GM19240 (cell line): ENCODE results near the gene CASP5.
"Not testable (repeated sequence)": the region's sequence is repeated elsewhere in the genome, so short reads cannot be mapped to it uniquely, and the experiment has no call there.

Experiments
- DNase-seq: peaks from one replicate; pipeline ENCODE4 v3.0.0; 2011; ENCODE audit warnings: low spot score; ENCODE audit not compliant: insufficient read length

Gene CASP5

DNA sequence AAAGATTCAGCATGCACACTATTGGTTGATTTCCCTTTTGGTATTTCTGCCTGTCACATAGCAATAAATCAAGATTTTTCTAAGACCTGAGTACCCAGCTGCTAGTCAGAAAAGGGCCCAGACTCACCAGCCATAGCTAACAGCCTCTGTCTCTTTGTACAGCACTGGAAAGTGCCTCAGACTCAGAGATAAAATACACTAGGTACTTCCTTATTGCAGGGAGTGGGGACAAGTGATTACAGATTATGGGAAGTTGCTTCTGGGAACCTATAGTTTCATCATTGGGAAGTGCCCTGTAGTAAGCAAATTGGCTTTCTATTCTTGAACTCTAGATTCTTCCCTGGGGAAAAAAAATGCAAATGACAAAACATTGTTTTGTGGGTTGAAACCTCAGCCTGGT is at the start of gene CASP5:
Gene CASP5 (minus strand): TSS at position 166 of the 400 bp plus-strand sequence. CDS start 32 bp downstream, at position 134.
- DNase-seq, result no peak

DNA sequence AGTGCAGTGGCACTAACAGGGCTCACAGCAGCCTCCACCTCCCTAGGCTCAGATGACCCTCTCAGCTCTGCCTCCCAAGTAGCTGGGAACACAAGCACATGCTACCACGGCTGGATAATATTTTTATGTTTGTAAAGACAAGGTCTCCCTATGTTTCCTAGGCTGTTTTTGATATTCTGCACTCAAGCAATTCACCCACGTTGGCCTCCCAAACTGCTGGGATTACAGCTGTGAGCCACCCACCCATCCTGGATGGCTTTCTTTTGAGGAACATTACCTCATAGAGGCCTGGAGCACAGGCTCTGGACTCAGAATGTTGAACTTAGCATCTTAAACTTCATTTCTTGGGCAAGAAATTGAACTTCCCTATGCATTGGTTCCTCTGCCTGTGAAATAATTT is 49.1 kb upstream of the CASP5 start:
- not testable (repeated sequence) for DNase-seq

DNA sequence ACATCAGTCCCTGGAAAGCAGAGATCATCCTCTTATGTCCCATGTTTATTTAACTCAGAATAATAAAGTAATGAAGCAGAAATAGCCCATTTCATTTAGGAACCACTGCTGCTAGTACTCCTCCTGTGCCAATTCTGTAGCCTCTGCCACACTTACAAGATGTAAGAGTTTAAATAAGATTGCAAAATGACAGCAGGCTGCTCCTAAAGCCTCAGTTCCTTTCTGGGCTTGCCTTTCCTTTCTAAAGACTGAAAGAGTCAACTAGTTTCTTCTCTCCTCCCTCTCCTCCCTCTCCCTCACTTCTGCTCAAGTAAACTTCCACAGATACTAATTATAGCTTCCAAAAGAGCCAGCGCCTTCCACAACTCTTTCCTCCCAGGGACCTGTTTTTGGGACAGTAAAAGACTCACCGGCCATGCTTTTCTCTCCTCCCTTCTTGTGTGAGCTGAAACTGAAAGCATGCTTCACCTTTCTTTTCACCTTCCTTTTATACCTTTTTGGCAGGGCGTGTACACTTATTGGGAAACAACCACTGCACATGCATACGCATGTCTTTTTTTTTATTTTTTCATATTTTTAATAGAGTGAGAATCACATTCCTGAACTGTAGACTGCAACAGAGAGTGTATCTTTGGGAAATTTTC is 48.2 kb upstream of the CASP5 start:
- no peak for DNase-seq

DNA sequence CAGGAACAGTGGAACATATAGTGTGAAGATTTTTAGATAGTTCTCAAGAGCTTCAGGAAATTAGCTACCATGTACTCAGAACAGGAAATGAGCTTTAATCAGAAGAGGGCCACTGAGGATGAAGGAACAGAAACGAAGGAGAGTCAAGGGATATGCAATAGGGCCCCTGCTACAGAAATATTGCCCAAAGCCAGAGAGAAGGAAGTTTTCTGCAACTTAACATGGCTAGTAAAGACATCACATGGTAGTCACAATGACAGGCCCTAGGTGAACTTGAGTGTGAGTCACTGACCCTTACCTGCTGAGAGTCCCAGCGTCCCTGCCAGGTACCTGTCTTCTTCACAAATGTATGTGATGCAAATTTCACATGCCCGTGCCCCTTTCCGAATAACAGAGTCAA is 47.3 kb upstream of the CASP5 start:
- DNase-seq, result no peak

DNA sequence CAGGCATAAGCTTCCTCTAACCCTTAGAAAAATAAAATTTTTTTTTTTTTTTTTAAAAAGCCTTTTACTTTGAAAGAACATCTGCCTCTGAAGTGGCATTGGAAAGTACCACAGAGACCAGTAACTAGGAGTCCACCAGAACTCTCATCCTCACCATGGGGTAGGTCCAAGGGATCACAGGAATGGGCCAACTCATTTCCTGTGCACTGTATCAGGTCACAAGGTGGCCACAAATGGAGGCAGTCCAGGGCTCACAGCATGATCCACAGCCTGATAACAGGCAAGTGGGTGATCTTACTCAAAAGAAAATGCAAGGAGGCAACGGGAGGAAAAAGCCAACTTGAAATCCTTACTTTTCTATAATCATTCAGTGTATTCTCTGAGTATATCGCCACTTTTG is 46.8 kb upstream of the CASP5 start:
- not testable (repeated sequence) for DNase-seq

DNA sequence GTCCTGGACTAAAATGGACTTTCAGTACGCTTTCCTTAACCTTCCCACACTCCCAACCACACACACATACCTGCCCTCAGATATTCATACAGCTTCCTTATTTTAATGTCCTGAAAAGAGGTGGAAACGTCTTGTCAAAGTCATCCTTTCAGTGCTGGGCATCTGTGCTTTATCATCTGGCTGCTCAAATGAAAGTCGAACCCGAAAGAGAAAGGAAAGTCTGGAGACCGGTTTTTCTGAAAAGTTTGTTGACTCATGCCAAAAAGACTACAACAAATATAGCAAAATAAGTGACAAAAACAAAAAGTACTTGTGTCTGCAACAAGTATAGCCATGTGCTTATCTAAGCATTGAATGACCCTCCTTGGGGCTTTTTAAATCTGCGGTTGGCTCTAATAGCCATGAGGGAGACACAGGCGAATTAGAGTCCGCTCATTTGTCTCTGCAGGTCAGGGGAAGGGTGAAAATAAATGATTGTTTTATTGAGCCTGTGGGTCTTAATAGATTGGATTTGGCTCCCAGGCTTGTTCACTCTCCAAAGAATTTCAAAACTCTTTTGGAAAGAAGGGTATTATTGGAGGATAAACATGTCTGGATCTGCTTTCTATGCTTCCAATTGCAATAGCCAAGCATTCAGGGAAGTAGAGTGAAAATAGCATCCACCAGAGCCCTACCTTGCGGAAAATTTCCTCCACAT is 40.4 kb upstream of the CASP5 start:
- not testable (repeated sequence) for DNase-seq

DNA sequence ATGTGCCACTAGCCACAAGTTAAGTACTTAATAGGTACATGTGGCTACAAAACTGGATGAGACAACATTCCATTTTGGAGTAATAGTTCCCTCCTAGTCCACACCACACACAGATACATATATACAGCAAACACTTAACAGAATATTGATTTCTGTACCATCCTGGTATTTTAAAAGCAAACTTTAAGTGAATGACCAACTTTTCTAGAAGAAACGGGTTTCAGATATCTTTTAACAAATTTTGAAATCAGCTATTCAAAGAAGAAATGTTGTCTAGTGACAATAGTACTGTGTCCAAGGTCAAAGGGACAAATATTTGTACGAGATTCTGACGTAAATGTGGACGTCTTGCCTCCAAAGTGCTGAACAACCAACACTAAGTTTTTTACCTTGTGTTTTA is 34.5 kb upstream of the CASP5 start:
- no peak for DNase-seq

DNA sequence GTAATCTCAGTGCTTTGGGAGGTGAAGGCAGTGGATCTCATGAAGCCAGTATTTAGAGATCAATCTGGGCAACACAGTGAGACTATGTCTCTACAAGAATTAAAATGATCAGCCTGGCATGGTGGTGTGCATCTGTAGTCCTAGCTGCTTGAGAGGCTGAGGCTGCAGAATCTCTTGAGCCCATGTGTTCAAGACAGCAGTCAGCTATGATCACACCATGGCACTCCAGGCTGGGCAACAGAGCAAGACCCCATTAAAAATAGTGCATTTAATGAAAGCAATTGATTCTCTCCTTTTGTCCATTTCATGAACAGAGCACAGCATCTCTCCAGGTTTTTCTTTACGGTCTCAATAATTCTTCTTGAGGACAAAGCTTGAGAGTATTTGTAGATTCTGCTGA is 33.5 kb upstream of the CASP5 start:
- DNase-seq, result no peak

DNA sequence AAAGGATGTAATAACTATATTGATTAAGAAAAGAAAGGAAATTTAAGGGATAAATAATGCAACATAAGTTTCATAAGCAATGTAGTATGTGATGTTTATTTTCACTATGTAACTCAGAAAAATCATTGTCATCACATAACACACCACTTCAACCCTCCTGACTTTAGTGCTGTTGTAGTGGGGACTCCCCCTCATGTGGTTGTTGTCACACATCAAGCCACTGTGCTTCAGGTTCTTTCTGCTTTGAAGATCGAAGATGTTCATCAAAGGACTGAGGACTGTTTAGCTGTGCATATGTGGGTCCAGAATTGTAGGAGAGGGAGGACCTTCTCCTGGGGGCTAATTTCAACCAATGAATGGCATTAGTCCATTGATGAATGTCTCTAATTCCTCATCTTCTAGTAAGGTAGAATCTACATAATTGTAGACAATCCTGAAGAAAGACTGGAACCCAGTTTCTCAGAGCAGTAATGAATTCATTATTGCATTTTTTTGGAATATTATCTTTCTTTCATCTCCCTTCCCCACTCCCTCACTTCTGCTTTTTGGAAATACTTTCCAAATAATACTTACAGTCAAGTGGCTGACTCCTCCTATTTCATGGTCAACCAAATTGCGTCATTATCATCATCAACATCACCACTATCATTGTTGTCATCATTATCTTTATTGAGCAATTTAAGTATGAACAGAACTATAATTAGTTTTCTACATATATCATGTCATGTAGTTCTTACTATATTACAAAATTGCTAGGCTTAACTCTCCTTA is 31.9 kb upstream of the CASP5 start:
- no peak for DNase-seq

DNA sequence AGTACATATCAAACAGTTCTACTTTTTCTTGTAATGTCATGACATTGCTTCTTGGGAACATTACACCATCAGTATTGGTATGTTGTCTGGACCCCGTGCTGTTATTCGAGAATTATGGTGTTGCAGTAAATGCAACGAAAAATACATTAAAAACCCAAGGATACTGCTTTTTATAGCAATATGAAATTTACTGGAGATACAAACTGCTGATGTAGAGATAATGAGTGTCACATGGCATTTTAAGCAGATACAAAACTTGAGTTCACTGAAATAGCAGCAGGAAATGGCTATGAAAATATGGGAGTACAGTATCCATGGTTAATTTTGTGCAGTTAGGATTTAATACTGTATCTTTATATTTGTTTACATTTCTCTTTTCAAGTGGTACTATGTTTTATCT is 29.5 kb upstream of the CASP5 start:
- no peak for DNase-seq

DNA sequence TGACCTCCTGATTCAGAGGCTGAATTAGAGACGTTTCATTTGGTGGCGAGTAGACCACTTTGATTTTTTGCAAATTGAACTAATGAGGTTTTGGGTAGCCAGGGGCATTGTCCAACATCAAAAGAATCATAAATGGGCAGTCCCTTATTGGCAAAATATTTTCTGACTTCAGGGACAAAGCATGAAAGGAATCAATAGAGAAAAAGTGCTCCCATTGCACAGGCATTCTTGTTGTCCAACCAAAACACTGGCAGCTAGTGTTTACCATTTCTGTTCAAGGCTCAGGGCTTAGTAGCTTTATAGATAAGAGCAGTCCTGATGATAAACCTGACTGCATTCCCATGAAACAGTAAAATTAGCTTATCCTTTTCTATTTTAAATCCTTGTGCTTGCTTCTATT is 28.6 kb upstream of the CASP5 start:
- DNase-seq, result no peak

DNA sequence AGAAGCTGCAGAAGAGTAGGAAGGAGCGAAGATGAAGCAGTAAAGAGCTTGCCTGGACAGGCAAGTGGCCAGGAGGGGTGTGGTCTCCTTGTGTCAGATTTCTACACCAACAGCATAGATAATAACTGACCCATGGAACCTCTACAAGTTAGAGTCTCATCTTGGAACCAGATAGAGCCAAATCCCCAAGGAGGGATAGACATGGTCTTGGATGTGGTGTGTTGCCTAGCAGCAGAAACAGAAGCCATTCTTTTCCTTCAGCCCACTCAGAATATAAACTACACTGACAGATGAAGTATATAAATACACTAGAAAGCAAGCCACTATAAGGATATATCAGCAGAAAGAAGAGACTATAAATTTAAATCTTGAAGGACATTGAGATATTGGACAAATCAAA is 26.5 kb upstream of the CASP5 start:
- no peak for DNase-seq

DNA sequence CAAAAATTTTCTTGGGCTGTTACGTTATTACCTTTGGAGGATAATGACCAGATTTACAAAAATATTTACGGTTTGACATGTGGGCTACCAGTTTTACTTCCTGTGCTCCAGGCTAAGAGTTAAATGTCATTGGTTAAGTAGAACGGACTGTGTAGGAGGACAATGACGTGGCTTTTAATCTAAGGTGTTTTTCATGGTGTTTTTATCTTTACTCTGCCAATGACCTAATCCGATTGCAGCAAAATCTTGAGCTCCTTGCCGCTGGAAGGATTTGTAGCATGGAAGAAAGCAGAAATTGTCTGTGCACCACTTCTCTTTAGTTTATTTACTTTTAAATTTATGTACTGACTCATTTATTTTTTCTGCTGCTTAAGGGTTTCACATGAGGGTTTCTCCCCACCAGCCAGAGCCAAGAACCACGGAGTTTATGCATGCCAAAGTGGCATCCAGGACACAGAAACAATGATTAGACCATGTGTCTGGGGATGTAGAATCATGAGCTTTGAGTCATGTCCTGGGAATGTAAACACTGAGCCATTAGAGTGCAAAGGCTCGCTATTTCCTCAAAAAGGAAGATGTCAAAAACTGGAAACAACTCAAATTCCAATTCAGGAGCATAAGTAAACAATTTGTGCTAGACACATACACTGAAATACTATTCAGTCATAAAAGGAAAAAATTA is 24.1 kb upstream of the CASP5 start:
- no peak for DNase-seq

DNA sequence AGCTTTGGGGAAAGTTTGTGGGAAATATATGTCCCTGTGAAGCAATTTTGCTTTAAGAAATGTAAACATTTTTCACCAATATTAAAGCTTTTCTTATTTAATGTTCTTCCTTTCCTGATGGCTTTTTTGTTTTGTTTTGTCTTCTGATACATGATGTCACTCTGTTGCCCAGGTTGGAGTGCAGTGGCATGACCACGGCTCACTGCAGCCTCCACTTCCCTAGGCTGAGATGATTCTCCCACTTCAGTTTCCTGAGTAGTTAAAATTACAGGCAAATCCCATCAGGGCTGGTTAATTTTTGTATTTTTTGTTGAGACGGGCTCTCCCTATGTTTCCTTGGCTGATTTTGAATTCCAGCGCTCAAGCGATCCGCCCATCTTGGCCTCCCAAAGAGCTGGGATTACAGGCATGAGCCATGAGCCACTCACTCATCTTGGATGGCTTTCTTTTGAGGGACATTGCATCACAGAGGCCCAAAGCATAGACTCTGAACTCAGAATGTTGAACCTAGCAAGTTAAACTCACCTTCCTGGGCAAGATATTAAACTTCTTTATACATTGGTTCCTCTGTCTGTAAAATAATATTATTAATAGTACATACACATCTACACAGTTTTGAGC is 22.8 kb upstream of the CASP5 start:
- no peak for DNase-seq

DNA sequence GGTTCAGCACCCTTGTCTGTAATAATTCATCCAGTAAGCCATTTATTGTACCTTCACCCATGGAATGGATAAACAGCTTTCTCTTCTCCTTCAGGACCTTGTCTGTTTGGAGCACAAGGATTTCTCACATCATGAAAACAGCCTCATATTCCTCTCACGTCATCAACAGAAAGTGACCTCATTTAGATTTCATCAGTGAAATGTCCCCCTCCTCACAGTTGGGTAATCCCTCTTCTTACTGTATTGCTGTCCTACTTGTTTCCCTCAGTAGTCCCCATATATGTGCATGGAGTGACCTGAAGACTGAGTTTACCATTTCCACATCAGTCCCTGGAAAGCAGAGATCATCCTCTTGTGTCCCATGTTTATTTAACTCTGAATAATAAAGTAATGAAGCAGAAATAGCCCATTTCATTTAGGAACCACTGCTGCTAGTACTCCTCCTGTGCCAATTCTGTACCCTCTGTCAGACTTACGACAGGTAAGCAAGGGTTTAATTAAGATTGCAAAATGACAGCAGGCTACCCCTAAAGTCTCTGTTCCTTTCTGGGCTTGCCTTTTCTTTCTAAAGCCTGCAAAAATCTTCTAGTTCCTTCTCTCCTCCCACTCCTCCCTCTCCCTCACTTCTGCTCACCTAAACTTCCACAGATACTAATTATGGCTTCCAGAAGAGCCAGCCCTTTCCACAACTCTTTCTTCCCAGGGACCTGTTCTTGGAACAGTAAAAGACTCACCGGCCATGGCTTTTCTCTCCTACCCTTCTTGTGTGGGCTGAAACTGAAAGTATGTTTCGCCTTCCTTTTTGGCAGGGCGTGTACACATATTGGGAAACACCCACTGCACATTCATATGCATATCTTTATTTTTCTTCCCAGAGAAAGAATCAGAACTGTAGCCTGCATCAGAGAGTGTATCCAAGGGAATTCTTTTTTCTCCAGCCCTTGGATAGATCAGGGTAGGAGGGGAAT is 21.9 kb upstream of the CASP5 start, which contains the start of gene CARD16:
Gene CARD16 (minus strand): TSS at position 779 of the 968 bp plus-strand sequence. CDS start 38 bp downstream, at position 741.
- peak; percentile 8 for DNase-seq

DNA sequence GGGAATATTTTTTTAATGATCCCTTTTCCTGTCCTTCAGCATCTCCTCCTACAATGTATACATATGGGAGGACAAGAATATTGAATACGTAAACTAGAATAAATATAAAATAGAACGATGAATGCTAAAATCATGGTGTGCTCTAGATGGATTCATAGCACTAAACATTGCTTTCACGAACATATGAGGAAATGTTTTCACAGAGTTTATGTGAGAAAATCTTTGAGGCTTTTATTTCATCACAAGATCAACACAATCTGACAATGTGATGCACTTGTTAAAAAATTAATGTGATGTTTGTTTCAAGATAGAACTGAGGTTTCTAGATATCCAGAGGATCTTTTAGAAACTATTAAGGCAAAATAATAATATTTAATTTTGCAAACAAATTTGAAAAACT is 19.2 kb upstream of the CASP5 start:
- DNase-seq, result no peak

DNA sequence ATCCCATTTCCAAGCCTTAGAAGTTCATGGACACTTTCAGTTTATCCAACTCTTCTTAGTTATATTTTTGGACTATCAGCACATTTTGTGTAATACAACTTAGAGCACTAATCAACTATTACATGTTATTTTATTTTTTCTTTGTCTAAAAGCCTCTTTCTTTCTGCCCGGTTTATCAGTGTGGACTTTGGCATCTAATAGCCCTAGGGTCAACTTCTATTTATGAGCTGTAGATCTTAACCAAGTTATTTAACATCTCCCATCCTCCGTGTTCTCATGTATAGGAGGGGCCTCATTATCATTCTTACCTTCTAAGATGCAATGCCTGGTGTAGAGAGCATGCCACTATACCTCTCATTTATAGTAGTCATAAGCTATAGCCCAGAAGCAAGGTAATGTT is 17.7 kb upstream of the CASP5 start:
- DNase-seq, result no peak

DNA sequence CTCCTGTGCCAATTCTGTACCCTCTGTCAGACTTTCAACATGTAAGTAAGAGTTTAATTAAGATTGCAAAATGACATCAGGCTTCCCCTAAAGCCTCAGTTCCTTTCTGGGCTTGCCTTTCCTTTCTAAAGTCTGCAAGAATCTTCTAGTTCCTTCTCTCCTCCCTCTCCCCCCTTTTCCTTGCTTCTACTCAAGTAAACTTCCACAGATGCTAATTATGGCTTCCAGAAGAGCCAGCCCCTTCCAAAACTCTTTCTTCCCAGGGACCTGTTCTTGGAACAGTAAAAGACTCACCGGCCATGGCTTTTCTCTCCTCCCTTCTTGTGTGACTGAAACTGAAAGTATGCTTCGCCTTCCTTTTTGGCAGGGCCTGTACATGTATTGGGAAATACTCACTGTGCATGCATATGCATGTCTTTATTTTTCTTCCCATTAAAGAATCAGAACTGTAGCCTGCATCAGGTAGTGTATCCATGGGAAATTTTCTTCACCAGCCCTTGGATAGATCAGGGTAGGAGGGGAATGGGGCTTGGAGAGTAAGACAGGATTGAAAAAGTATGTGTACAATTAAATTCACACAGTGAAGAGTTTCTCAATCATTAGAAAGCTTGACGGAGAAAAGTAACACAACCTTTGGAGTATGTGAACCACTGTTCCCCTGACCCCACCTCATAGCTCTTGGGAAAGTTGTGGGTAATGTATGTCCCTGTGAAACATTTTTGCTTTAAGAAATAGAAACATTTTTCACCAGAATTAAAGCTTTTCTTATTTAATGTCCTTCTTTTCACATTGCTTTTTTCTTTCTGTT is 12.0 kb upstream of the CASP5 start, which contains the start of gene CASP1:
Gene CASP1 (minus strand): TSS at position 332 of the 808 bp plus-strand sequence. CDS start 31 bp downstream, at position 301.
- DNase-seq, result no peak

DNA sequence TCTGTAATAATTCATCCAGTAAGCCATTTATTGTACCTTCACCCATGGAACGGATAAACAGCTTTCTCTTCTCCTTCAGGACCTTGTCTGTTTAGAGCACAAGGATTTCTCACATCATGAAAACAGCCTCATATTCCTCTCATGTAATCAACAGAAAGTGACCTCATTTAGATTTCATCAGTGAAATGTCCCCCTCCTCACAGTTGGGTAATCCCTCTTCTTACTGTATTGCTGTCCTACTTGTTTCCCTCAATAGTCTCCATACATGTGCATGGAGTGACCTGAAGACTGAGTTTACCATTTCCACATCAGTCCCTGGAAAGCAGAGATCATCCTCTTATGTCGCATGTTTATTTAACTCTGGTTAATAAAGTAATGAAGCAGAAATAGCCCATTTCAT is 11.4 kb upstream of the CASP5 start:
- DNase-seq, result not testable (repeated sequence)
